GM12878 (cell line): ENCODE data around the gene MYRF. TPM values are rescaled to one million over a fixed set of nuclear protein-coding genes. Genes with fewer than 3 reads are reported as not detected.

Experiments used
- ATAC-seq: fragments of 200-7000 bp; cut with Tn5 transposase; 3 replicates; pipeline ENCODE4 v1.9.1; 2020; ENCODE audit warnings: mild to moderate bottlenecking, moderate library complexity
- BruUV-seq: library from RNA; stranded (reverse); fragments of 400-500 nt; replicated peaks from 2 replicates; lab custom pipeline; 2021; lab: Mats Ljungman, UMichigan
- CTCF ChIA-PET: fragments of 300-600 bp; sonication (Branson Sonifier 250); formaldehyde crosslinking; extraction: SDS; loops from one replicate; lab custom pipeline; 2021; ENCODE audit warnings: inconsistent platforms; lab: Yijun Ruan, JAX
- POLR2A ChIA-PET: fragments of 350-600 bp; formaldehyde crosslinking; extraction: SDS; loops from one replicate; lab custom pipeline; 2021; ENCODE audit warnings: inconsistent platforms; lab: Charles Lee
- RAD21 ChIA-PET: fragments of 300-600 bp; sonication (Branson Sonifier 250); formaldehyde crosslinking; loops from one replicate; lab custom pipeline; 2023; ENCODE audit warnings: antibody characterized with exemption; ENCODE audit not compliant: unreplicated experiment; lab: Charles Lee
- SMC1A ChIA-PET: fragments of 300-600 bp; sonication (Branson Sonifier 250); formaldehyde crosslinking; loops from one replicate; lab custom pipeline; 2023; ENCODE audit not compliant: unreplicated experiment, uncharacterized antibody; lab: Charles Lee
- DNase-seq: peaks from one replicate; pipeline ENCODE4 v3.0.0-alpha.2; 2011; ENCODE audit warnings: low read depth, low spot score
- FAIRE-seq: peaks from 3 replicates; lab custom pipeline; 2011; peaks lifted over from hg19 to GRCh38; lab: Jason Lieb, UNC
- H2AFZ ChIP-seq: 2 replicates; pipeline ENCODE4 v1.6.0; 2011; ENCODE audit warnings: low read depth, low read length, control low read depth; ENCODE audit not compliant: control insufficient read depth
- H3K27ac ChIP-seq: 2 replicates; pipeline ENCODE4 v1.5.1; 2011; ENCODE audit warnings: control low read depth; ENCODE audit not compliant: control insufficient read depth, insufficient read depth
- H3K27me3 ChIP-seq, 2 experiments: replicated peaks in 1 of 2; 2 replicates each; pipeline versions ENCODE4 v1.6.0 to v1.6.1; 2011; ENCODE audit warnings: low read length in 1 of 2; ENCODE audit not compliant: control insufficient read depth in 2 of 2, insufficient read depth in 2 of 2
- H3K36me3 ChIP-seq, 2 experiments: 2 replicates each; pipeline ENCODE4 v1.5.1; 2011; ENCODE audit warnings: low read length in 1 of 2; ENCODE audit not compliant: control insufficient read depth in 2 of 2, insufficient read depth in 2 of 2
- H3K4me1 ChIP-seq: 2 replicates; pipeline ENCODE4 v1.6.1; 2011; ENCODE audit warnings: mild to moderate bottlenecking, low read length, moderate library complexity, mixed read lengths; ENCODE audit not compliant: control insufficient read depth, insufficient read depth
- H3K4me2 ChIP-seq: 2 replicates; pipeline ENCODE4 v1.6.0; 2011; ENCODE audit warnings: control low read depth; ENCODE audit not compliant: control insufficient read depth, insufficient read depth
- H3K4me3 ChIP-seq: fragments of 200-600 bp; sonication (generic); 2 replicates; pipeline ENCODE4 v1.5.1; 2016
- H3K79me2 ChIP-seq: 2 replicates; pipeline ENCODE4 v1.6.0; 2011; ENCODE audit warnings: low read length; ENCODE audit not compliant: control insufficient read depth, insufficient read depth
- H3K9ac ChIP-seq: 2 replicates; pipeline ENCODE4 v1.8.0; 2011; ENCODE audit warnings: low read length, control low read depth, mixed read lengths; ENCODE audit not compliant: control insufficient read depth, insufficient read depth
- H3K9me3 ChIP-seq: replicated peaks from 3 replicates; pipeline ENCODE4 v1.5.1; 2011; ENCODE audit warnings: mild to moderate bottlenecking, low read length; ENCODE audit not compliant: control insufficient read depth, insufficient read depth
- H4K20me1 ChIP-seq: 2 replicates; pipeline ENCODE4 v1.6.0; 2011; ENCODE audit not compliant: control insufficient read depth, insufficient read depth
- BACH1 ChIP-seq: fragments of 450-650 bp; IDR thresholded peaks from 2 replicates; pipeline ENCODE4 v1.6.1; 2017; ENCODE audit warnings: mild to moderate bottlenecking, borderline replicate concordance
- BMI1 ChIP-seq: fragments of 450-650 bp; IDR thresholded peaks from 2 replicates; pipeline ENCODE4 v1.6.1; 2016; ENCODE audit warnings: mild to moderate bottlenecking, moderate library complexity, borderline replicate concordance
- CEBPB ChIP-seq, 2 experiments: fragments of 150-350 bp in 1 of 2; IDR thresholded peaks; 2 replicates each; pipeline ENCODE4 v1.6.1; 2012 to 2014; ENCODE audit warnings: low read depth in 2 of 2, low read length in 2 of 2, borderline replicate concordance in 1 of 2, inconsistent platforms in 1 of 2
- IRF4 ChIP-seq: IDR thresholded peaks from 2 replicates; pipeline ENCODE4 v1.6.1; 2011; ENCODE audit warnings: low read depth, low read length
- KDM1A ChIP-seq: fragments of 200-600 bp; sonication (generic); IDR thresholded peaks from 2 replicates; pipeline ENCODE4 v1.6.1; 2016; ENCODE audit warnings: borderline replicate concordance
- MEF2B ChIP-seq: fragments of 450-650 bp; IDR thresholded peaks from 2 replicates; pipeline ENCODE4 v1.6.1; 2018; ENCODE audit warnings: mild to moderate bottlenecking, moderate library complexity; ENCODE audit not compliant: partially characterized antibody, poor library complexity, severe bottlenecking
- NBN ChIP-seq: fragments of 450-650 bp; IDR thresholded peaks from 2 replicates; pipeline ENCODE4 v1.6.1; 2016
- NFXL1 ChIP-seq: fragments of 450-650 bp; IDR thresholded peaks from 2 replicates; pipeline ENCODE4 v1.6.1; 2017; ENCODE audit warnings: antibody characterized with exemption, mild to moderate bottlenecking, borderline replicate concordance
- PML ChIP-seq: IDR thresholded peaks from 2 replicates; pipeline ENCODE4 v1.6.1; 2012; ENCODE audit warnings: low read length, inconsistent platforms
- POLR2A ChIP-seq: IDR thresholded peaks from 2 replicates; pipeline ENCODE4 v1.6.1; 2011; ENCODE audit warnings: low read depth, mild to moderate bottlenecking, low read length
- RAD51 ChIP-seq: fragments of 450-650 bp; IDR thresholded peaks from 2 replicates; pipeline ENCODE4 v1.6.1; 2016; ENCODE audit warnings: moderate library complexity, mild to moderate bottlenecking, inconsistent platforms
- SIN3A ChIP-seq: IDR thresholded peaks from 2 replicates; pipeline ENCODE4 v1.6.1; 2012; ENCODE audit warnings: low read depth, low read length, improper control_type of control experiment
- SIX5 ChIP-seq: IDR thresholded peaks from 2 replicates; pipeline ENCODE4 v1.6.1; 2011; ENCODE audit warnings: mild to moderate bottlenecking, low read depth, low read length, moderate library complexity; ENCODE audit not compliant: severe bottlenecking
- SREBF1 ChIP-seq: IDR thresholded peaks from 2 replicates; pipeline ENCODE4 v1.6.1; 2012; ENCODE audit warnings: mild to moderate bottlenecking, low read length
- SRF ChIP-seq, 2 experiments: IDR thresholded peaks; 2 replicates each; pipeline ENCODE4 v1.6.1; 2011; ENCODE audit warnings: low read depth in 2 of 2, low read length in 2 of 2, mild to moderate bottlenecking in 1 of 2, moderate library complexity in 1 of 2
- STAT1 ChIP-seq: fragments of 450-650 bp; conservative IDR thresholded peaks from 2 replicates; pipeline ENCODE4 v1.6.1; 2014; ENCODE audit warnings: antibody characterized with exemption, mild to moderate bottlenecking
- YY1 ChIP-seq: IDR thresholded peaks from 2 replicates; pipeline ENCODE4 v1.6.1; 2011; ENCODE audit warnings: low read depth, mild to moderate bottlenecking, low read length
- ZNF207 ChIP-seq: fragments of 450-650 bp; IDR thresholded peaks from 2 replicates; pipeline ENCODE4 v1.6.1; 2014; ENCODE audit warnings: antibody characterized with exemption, mild to moderate bottlenecking, borderline replicate concordance
- WGBS: methylation state at CpG from one replicate; pipeline ENCODE4 v1.1.6; 2016; ENCODE audit warnings: low lambda C conversion rate; ENCODE audit not compliant: insufficient replicate concordance, insufficient coverage; ENCODE audit errors: missing lambda C conversion rate; 5-methylcytosine and 5-hydroxymethylcytosine counted together
- in situ Hi-C: fragments of 300-500 bp; cut with MboI; formaldehyde crosslinking; loops from 9 replicates; pipeline ENCODE4 v1.14.3; 2018; ENCODE audit warnings: mixed read lengths
- intact Hi-C: fragments of 100-400 bp; cut with micrococcal nuclease; formaldehyde crosslinking; loops from one replicate; pipeline ENCODE4 v1.14.2; 2022; ENCODE audit not compliant: unreplicated experiment
- polyA plus RNA-seq, 11 experiments: library from polyadenylated mRNA; depleted of rRNA in 4 of 11; unstranded in 6 of 11; stranded (reverse) in 5 of 11; fragments of >200 nt; fragmentation: Nextera tagmentation in 4 of 11; fragmentation: Illumina TruSeq in 1 of 11; extraction: Ambion mirVana in 4 of 11; extraction: Trizol in 1 of 11; gene quantifications; 1 replicate in 1 of 11; 2 replicates in 10 of 11; pipeline versions ENCODE4 v1.2.1 to v1.2.3, GENCODE V29; 2011 to 2016; ENCODE audit warnings: inconsistent platforms in 2 of 11, missing spikeins in 2 of 11, low read depth in 1 of 11
- total RNA-seq, 4 experiments: library from RNA; depleted of rRNA in 3 of 4; stranded (reverse); fragments of >200 nt in 3 of 4; fragmentation: Illumina TruSeq in 1 of 4; extraction: Trizol in 1 of 4; gene quantifications; 2 replicates each; pipeline versions ENCODE4 v1.2.1 to v1.2.3, GENCODE V29; 2013 to 2021
- TF ChIP-seq, protein P1 (sequence below): IDR thresholded peaks from 2 replicates; pipeline ENCODE4 v1.6.1; 2012; ENCODE audit warnings: low read depth, low read length, improper control_type of control experiment
- TF ChIP-seq, protein P2 (sequence below): IDR thresholded peaks from 2 replicates; pipeline ENCODE4 v1.6.1; 2011; ENCODE audit warnings: borderline replicate concordance, low read depth, mild to moderate bottlenecking, moderate library complexity, low read length; ENCODE audit not compliant: insufficient read depth, poor library complexity, severe bottlenecking

The MYRF gene
- total and polyA plus RNA-seq, 10 of the 15 experiments (the other 5 are each of a cell fraction or from before 2014, with no cell fraction given) = 0.27 to 15.6 (median 0.89) TPM

DNA sequence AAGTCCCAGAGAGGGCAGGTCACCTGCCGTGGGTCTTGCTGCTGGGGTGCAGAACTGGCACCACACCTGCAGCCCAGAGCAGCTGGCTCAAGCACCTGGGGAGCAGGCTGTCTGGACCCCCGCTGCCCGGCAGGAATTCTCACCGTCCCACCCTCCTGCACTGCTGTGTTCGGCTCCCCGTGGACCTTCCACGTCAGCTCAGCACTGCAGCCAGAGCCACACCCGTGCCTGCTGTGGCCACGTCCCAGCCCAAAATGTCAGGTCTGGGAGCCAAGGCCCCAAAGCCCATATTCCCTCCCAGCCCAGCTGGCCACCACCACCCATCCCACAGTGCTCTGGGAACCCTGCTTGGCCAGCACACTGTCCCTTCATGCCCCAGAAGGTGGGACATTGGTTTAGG lies 28.0 kb upstream of the MYRF start:
- Histone ChIP-seq H3K4me3 (no peak overlapping the region), H3K79me2 (no peaks in the 10 kb centered on the region), H3K4me1 (no peaks in the 10 kb centered on the region), H2AFZ (no peak overlapping the region), H3K4me2 (no peak overlapping the region), H3K27me3 (no peaks in the 10 kb centered on the region), H3K9ac (no peak overlapping the region), H4K20me1 (no peaks in the 10 kb centered on the region), H3K36me3 (no peaks in the 10 kb centered on the region), H3K9me3 (no peaks in the 10 kb centered on the region), H3K27ac (no peak overlapping the region)
- WGBS = 16% methylated on average over 9 of the region's 9 CpGs
- intact Hi-C loops = no loop called here
- BruUV-seq = no TSS peak
- TF ChIP-seq BMI1 = no peak
- TF ChIP-seq, protein P1, sequence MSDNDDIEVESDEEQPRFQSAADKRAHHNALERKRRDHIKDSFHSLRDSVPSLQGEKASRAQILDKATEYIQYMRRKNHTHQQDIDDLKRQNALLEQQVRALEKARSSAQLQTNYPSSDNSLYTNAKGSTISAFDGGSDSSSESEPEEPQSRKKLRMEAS = no peak
- TF ChIP-seq MEF2B = no peak
- RAD21 ChIA-PET = no interaction called here
- FAIRE-seq (no peak), DNase-seq (no peak), ATAC-seq (no peak)
- in situ Hi-C loops = no loop called here
- CTCF ChIA-PET = interaction anchor here (1.0 to 2.2 kb wide), 3 partner anchors 9 to 23 kb away, joined by 3 to 9 read pairs (median 3); no protein-coding TSS in a partner anchor
- POLR2A ChIA-PET = no interaction called here
- SMC1A ChIA-PET = interaction anchor here (0.5 kb wide), 1 partner anchor 122 kb away, joined by 3 read pairs; no protein-coding TSS in a partner anchor

DNA sequence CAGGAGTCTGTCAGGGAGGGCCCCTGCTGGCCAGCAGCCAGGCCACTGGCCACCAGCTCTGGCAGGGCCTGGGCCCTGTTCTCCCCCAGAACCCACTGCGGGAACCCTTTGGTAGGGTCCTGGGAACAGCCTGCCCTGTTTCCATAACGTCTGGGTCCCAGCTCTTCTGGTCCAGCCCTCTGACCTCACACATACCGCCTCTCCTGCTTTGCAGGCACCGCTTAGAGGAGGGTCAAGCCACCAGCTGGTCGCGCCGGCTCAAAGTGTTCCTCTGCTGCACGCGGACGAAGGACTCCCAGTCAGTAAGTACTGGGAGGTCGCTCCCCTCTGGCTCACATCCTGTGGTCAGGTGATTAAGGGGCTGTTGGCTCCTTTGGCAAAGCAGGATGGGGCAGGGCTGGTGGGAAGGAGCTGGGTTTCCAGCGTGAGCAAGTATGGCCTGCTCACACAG lies 26.6 kb upstream of the MYRF start:
- BruUV-seq = no TSS peak

More for the DNA sequence above, 26.6 kb upstream of the MYRF start:
- Histone ChIP-seq H3K36me3 (no peaks in the 10 kb centered on the region), H3K4me3 (no peak overlapping the region), H3K4me2 (no peak overlapping the region), H2AFZ (no peak overlapping the region), H3K4me1 (no peaks in the 10 kb centered on the region), H3K9me3 (no peaks in the 10 kb centered on the region), H3K27ac (no peak overlapping the region), H3K79me2 (no peaks in the 10 kb centered on the region), H3K27me3 (no peaks in the 10 kb centered on the region), H3K9ac (no peak overlapping the region), H4K20me1 (no peaks in the 10 kb centered on the region)
- in situ Hi-C loops = no loop called here
- CTCF ChIA-PET = interaction anchor here (1.1 kb wide), 1 partner anchor 8 kb away, joined by 3 read pairs; no protein-coding TSS in a partner anchor
- SMC1A ChIA-PET = no interaction called here
- DNase-seq (no peak), ATAC-seq (no peak), FAIRE-seq (no peak)
- no peak for TF ChIP-seq SRF (IDR thresholded peaks at IDR 0.05; ENCODE audit: low read depth in 2 of 2, low read length in 2 of 2)
- TF ChIP-seq YY1 = no peak
- no peak for TF ChIP-seq ZNF207
- TF ChIP-seq SIN3A = no peak
- no peak for TF ChIP-seq SIX5
- no peak for TF ChIP-seq NBN
- TF ChIP-seq STAT1 = no peak
- no peak for TF ChIP-seq POLR2A
- TF ChIP-seq SREBF1 = no peak
- TF ChIP-seq RAD51 = no peak
- TF ChIP-seq CEBPB (IDR thresholded peaks at IDR 0.05; ENCODE audit: borderline replicate concordance in 1 of 2, low read depth in 2 of 2, low read length in 2 of 2) = no peak
- no peak for TF ChIP-seq NFXL1
- TF ChIP-seq, protein P2, sequence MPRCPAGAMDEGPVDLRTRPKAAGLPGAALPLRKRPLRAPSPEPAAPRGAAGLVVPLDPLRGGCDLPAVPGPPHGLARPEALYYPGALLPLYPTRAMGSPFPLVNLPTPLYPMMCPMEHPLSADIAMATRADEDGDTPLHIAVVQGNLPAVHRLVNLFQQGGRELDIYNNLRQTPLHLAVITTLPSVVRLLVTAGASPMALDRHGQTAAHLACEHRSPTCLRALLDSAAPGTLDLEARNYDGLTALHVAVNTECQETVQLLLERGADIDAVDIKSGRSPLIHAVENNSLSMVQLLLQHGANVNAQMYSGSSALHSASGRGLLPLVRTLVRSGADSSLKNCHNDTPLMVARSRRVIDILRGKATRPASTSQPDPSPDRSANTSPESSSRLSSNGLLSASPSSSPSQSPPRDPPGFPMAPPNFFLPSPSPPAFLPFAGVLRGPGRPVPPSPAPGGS = no peak
- TF ChIP-seq IRF4 = no peak
- no peak for TF ChIP-seq BACH1
- no peak for TF ChIP-seq PML
- TF ChIP-seq KDM1A = no peak
- POLR2A ChIA-PET = no interaction called here
- RAD21 ChIA-PET = no interaction called here
- intact Hi-C loops = no loop called here
- WGBS = 65% methylated on average over 12 of the region's 12 CpGs
